Activated naive CD8-positive, alpha-beta T cell treated with anti-CD3 and anti-CD28 coated beads, Interleukin-2, amount 50 U/mL, for 24 hours (primary cell): ENCODE measurements around the gene MACROD2.

Experiments used
- ATAC-seq: fragments of 150-1000 bp; cut with Tn5 transposase; one replicate; pipeline ENCODE4 v1.10.0; 2021
- DNase-seq: peaks from one replicate; pipeline ENCODE4 v3.0.0; 2021
- H3K27ac Mint-ChIP-seq: one replicate; pipeline ENCODE4 v1.8.0; 2021; ENCODE audit warnings: mild to moderate bottlenecking, mixed read lengths
- H3K27me3 Mint-ChIP-seq: one replicate; pipeline ENCODE4 v1.8.0; 2021; ENCODE audit warnings: mixed read lengths
- H3K36me3 Mint-ChIP-seq: one replicate; pipeline ENCODE4 v1.8.0; 2021; ENCODE audit warnings: low read depth, mixed read lengths
- H3K4me1 Mint-ChIP-seq: one replicate; pipeline ENCODE4 v1.8.0; 2021; ENCODE audit warnings: mixed read lengths
- H3K4me3 Mint-ChIP-seq: one replicate; pipeline ENCODE4 v1.8.0; 2021; ENCODE audit warnings: mild to moderate bottlenecking, moderate library complexity, mixed read lengths
- H3K9me3 Mint-ChIP-seq: one replicate; pipeline ENCODE4 v1.8.0; 2021; ENCODE audit warnings: mixed read lengths

MACROD2 gene

DNA sequence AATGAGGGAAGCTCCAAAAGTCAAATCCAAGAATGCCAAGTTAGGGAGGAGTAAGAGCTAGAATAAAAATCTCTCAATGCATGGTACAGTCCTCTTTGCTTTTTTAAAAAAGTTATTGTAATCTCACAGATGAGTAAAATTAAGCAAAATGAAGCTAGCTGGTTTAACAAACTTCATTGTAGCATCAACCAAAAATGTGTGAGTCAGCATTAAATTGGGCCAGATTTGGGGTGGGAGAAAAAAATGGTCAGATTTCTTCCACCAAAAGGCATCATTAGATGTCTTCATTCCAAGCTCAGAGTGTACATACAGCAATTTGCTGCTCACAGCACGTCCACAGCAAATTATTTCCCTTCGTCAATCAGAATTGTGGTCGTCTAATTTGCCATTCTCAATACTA lies 783.6 kb downstream of the MACROD2 start:
- Mint-ChIP-seq H3K4me3 (no peak overlapping the region), H3K27ac (no peak overlapping the region), H3K36me3 (no peaks in the 10 kb centered on the region), H3K9me3 (peaks cover 22% of the 10 kb centered on the region), H3K27me3 (no peaks in the 10 kb centered on the region), H3K4me1 (no peaks in the 10 kb centered on the region)
- no peak for ATAC-seq
- DNase-seq = no peak

DNA sequence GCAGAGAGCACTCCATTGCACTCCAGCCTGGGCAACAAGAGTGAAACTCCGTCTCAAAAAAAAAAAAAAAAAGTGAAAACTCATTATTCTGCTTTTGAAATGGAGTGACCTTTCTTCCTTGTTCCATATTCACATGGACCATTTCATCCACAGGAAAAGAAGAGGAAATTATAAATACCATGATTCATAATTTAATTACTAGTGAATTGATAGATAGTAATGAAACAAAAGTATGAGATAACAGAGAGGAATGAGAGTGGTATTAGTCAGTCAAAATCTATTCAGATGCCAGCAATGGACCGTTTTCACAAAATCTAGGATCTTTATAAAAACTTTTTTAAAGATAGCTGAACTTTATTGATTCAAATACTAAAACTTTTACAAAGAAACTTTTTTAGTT lies 785.2 kb downstream of the MACROD2 start:
- Mint-ChIP-seq H3K27ac (no peak overlapping the region), H3K27me3 (no peaks in the 10 kb centered on the region), H3K4me3 (no peak overlapping the region), H3K9me3 (peaks cover 18% of the 10 kb centered on the region), H3K36me3 (no peaks in the 10 kb centered on the region), H3K4me1 (no peaks in the 10 kb centered on the region)
- no peak for DNase-seq
- ATAC-seq = no peak

DNA sequence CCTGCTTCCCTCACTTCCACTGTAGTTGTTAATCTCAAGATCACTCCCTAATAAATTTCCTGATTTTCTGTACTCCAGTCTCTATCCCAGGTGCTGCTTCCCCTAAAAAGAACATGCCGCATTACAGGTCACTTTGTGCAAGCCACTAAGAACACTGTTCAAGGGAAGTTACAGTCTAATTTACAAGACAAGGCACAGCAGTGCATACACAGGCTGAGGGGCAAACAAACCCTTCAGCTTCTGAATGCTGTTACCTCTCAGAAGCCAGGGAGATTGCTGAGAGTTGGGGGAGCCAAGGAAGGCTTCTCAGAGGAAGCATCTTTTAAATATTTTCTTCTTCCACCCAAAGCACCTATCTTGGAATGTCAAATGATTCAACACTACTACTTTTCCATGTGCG lies 787.4 kb downstream of the MACROD2 start:
- DNase-seq = no peak
- no peak overlapping the region for H3K27ac Mint-ChIP-seq
- no peaks in the 10 kb centered on the region for H3K27me3 Mint-ChIP-seq
- no peak for ATAC-seq
- no peak overlapping the region for H3K4me3 Mint-ChIP-seq
- peaks cover 18% of the 10 kb centered on the region for H3K9me3 Mint-ChIP-seq
- H3K4me1 Mint-ChIP-seq = no peaks in the 10 kb centered on the region
- H3K36me3 Mint-ChIP-seq = no peaks in the 10 kb centered on the region

DNA sequence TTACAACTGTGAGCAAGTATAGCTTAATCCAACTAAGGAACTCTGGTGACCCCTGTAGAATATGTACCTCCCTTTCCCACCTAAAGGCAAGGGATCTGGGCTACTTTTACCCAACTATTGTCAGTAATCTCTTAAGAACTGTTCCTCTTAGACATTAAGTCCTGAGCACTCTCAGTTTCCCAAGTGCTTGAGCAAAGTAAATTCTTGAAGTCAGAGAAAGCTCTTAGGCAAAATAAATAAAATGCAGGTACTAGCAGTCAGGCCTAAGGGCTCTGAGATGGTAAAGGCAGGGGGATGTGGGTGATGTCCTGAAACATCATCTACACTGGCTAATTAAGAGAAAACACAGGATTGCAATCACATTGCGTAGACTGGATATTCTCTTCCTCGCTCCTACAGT lies 788.5 kb downstream of the MACROD2 start:
- H3K4me3 Mint-ChIP-seq = no peak overlapping the region
- H3K4me1 Mint-ChIP-seq = no peaks in the 10 kb centered on the region
- ATAC-seq (no peak), DNase-seq (no peak)
- H3K27me3 Mint-ChIP-seq = no peaks in the 10 kb centered on the region
- H3K27ac Mint-ChIP-seq = no peak overlapping the region
- peaks cover 11% of the 10 kb centered on the region for H3K9me3 Mint-ChIP-seq
- H3K36me3 Mint-ChIP-seq = no peaks in the 10 kb centered on the region

DNA sequence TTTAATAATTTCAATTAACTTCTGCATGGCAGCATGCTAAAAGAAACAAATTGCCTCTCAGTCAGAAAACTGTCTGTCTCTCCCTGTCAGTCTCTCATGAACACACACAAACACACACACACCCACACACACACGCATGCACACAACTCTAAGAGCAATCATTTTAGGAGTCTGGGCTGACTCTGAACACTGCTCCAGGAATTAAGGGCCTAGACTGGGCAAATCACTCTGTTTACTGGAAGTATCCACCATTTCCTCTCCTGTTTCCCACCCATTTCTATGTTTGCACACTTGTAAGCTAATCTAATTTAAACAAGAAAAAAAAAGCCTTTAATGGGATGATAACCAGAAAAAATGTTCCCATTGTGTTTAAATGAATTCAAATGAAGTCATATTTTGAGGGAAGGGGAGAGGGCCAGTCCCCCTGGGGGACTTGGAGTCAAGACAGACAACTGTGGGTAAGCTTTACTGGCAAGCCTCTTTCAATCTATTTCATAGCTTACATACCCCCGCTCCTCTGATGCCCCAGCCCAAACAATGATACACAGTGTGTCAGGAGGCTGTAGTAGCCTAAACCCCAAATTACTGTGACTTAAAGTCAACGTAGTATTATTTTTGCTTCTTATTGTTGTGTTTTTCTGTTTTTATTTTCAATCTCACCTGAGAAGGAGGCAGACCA lies 789.9 kb downstream of the MACROD2 start:
- Mint-ChIP-seq H3K4me1 (no peaks in the 10 kb centered on the region), H3K9me3 (peaks cover 11% of the 10 kb centered on the region), H3K27me3 (no peaks in the 10 kb centered on the region), H3K36me3 (no peaks in the 10 kb centered on the region), H3K4me3 (no peak overlapping the region), H3K27ac (no peak overlapping the region)
- ATAC-seq = no peak
- no peak for DNase-seq

DNA sequence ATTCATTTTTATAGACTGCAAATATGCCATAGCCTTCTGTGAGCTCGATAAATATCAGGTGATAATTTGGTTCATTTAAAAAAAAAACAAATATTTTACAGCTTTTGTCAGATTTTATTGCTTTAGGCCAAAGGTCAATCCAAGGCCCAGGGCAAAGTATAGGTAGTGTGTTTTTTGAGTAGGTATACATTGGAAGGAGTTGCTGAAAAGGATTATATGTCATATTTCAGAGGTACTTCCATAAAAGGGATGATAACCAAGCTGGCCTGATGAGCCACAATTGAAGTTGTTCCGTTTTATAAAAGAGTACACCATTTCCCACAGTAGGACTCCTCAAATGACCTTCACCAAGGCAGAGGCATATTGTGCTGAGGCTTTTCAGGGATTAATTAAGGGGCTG lies 794.9 kb downstream of the MACROD2 start:
- Mint-ChIP-seq H3K27ac (no peak overlapping the region), H3K4me1 (no peaks in the 10 kb centered on the region), H3K27me3 (no peaks in the 10 kb centered on the region), H3K9me3 (peaks cover 12% of the 10 kb centered on the region), H3K4me3 (no peak overlapping the region), H3K36me3 (no peaks in the 10 kb centered on the region)
- ATAC-seq (no peak), DNase-seq (no peak)

DNA sequence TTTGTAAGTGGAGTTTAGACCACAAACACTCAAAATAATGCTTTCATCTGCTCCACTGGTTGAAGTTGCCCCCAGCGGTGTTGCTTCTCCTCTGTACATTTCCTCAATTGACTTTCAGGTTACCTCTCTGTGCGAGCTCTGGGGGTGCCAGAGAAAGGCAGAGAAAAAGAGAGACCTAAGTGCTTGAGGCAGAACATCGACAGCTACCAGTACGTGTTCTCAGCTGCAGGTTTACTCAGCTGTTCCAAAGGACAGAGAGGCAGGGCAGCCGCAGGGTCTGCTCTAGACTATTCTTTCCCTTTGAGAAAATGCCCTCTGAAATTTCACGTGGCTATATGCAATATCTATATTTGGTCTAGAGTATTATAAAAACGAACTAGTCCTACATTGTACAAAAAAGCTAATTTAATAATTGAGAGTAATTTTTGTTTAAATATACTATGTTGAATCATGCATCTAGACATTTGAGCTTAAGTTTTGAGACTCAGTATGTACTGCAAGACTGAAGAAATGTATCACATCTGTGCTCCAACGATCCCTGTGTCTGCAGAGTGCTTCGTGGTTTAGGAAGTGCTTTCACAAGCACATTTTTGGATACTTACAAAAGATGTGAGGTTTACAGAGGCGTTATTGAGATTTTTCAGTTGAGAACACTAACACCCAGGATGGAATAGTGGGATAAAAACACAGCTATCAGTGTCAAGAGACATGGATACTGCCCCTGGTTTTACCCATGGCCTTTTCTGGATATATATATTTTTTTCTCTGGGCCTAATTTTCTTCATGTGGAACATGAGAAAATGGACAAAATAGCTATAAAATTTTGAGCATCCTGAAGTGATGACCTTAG lies 795.7 kb downstream of the MACROD2 start:
- H3K4me1 Mint-ChIP-seq = no peaks in the 10 kb centered on the region
- no peak overlapping the region for H3K27ac Mint-ChIP-seq
- peaks cover 15% of the 10 kb centered on the region for H3K9me3 Mint-ChIP-seq
- no peaks in the 10 kb centered on the region for H3K27me3 Mint-ChIP-seq
- H3K4me3 Mint-ChIP-seq = no peak overlapping the region
- ATAC-seq = no peak
- no peak for DNase-seq
- H3K36me3 Mint-ChIP-seq = no peaks in the 10 kb centered on the region

DNA sequence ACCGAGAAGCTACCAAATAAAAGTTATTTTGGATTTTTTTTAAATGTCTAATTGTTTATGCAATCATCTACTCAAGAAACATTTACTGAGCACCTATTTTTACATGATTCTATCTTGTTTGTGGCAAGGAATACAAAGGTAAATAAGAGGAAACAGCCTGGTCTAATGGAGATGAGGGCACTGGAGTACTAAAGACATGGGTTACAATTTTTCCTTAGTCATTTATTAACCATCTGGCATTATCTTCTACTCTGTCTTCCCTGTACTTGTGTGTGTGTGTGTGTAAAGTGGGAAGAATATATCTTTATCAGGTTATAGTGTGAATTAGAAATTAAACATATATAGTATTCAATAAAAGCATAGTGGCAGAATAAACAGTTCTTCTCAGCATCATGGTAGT lies 797.6 kb downstream of the MACROD2 start:
- Mint-ChIP-seq H3K36me3 (no peaks in the 10 kb centered on the region), H3K9me3 (peaks cover 15% of the 10 kb centered on the region), H3K4me1 (no peaks in the 10 kb centered on the region), H3K27ac (no peak overlapping the region), H3K27me3 (no peaks in the 10 kb centered on the region), H3K4me3 (no peak overlapping the region)
- DNase-seq = no peak
- ATAC-seq = no peak

DNA sequence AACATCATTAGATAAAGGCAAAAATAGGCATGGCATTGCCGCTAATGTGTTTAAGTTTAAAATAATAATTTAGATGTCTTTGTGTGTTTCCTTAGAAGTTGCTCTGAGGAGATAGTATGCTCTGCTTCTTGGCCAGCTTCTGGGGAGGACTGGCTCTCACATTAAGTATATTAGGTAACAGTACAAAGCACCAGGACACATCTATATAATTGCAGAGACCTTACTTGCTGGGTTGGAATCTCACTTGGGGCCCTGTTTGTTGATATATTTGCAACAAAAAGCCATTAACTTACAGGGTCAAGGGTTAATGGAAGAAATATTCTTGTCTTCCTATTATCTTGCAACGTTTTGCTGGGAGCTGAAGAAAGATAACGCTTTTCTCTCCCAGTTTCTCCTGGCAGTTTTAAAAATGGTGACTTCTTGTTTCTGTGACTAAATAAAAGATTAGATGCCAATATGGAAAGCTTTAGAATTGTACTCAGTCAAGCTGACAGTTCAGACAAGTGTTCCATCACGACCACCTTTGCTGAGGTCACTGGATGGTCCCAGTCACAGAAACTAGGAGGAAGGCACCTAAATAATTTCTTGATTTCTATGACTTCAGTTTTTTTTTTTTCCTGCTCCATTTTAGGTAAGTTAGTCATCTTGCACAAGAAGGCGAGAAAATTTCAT lies 804.4 kb downstream of the MACROD2 start:
- no peaks in the 10 kb centered on the region for H3K27me3 Mint-ChIP-seq
- no peaks in the 10 kb centered on the region for H3K4me1 Mint-ChIP-seq
- H3K9me3 Mint-ChIP-seq = peaks cover 14% of the 10 kb centered on the region
- DNase-seq (no peak), ATAC-seq (no peak)
- no peaks in the 10 kb centered on the region for H3K36me3 Mint-ChIP-seq
- H3K4me3 Mint-ChIP-seq = no peak overlapping the region
- H3K27ac Mint-ChIP-seq = no peak overlapping the region

DNA sequence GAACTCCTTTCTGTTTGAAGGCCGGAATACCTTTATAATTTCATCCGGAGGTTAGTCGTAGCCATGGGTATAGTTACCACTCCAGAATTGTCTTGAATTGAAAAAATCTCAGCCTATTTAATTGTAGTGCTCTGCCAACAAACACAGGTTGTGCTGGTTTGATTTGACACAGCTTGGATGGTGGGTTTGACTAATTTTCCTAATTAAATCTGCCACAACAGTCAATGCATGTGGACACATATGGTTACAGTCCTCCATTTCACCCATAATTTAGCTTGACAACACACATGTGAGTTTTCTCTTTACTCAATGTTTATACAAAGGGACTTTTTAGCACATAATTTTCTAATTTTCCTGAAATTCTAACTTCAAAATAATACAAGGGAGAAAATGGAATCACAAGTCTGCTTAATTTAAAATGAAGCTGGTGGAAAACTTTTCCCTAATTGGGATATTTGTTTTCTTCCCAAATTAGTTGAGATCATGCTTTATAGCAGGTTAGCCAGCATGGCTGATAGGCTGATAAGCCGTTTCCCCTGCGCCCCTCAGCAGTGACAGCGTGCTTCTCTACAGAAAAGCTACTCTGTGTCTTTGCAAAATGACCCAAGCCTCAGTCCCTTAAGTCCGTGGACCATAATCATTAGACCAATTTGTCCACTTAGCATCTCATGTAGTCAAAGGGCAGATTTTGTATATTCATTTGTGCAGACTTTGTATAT lies 805.5 kb downstream of the MACROD2 start:
- no peaks in the 10 kb centered on the region for H3K27me3 Mint-ChIP-seq

DNA sequence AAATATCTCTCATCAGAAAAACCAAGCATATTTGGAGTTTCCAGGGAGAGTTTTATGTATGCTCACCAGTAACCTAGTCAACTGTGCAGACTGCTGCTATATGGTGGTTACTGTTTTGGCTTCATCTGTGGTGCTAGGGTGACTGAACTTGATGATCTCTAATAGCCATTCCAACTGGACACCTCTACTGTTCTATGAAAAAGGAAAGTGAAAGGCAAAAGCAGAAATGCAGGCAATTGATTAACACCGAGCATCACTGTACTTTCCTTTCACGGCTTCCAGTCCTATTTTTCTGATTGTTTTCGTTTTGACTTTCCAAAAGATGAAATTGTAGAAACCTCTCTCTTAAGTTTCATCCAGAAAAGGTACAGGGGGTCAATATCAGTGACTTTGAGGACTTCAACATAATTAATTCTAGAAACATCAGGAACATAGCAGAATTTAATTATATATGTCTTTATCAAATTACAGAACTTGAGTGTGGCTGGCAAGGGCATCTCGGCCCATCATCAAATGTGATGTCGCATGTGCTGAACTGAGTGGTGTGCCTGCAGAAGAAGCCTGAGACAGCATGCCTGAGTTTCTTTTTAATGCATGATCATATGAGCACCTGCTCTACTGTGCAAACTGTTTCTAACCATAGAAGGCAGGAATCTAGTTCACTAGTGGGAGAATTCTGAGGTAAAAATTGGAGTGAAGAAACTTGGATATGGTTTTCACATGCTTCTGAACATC lies 806.4 kb downstream of the MACROD2 start:
- H3K36me3 Mint-ChIP-seq = no peaks in the 10 kb centered on the region
- H3K4me3 Mint-ChIP-seq = no peak overlapping the region
- no peaks in the 10 kb centered on the region for H3K4me1 Mint-ChIP-seq
- no peak overlapping the region for H3K27ac Mint-ChIP-seq
- DNase-seq = no peak
- no peaks in the 10 kb centered on the region for H3K27me3 Mint-ChIP-seq
- ATAC-seq = no peak
- H3K9me3 Mint-ChIP-seq = peaks cover 6% of the 10 kb centered on the region

More for the DNA sequence above, 805.5 kb downstream of the MACROD2 start:
- DNase-seq = no peak
- Mint-ChIP-seq H3K9me3 (peaks cover 6% of the 10 kb centered on the region), H3K4me1 (no peaks in the 10 kb centered on the region), H3K36me3 (no peaks in the 10 kb centered on the region), H3K27ac (no peak overlapping the region), H3K4me3 (no peak overlapping the region)
- ATAC-seq = no peak

DNA sequence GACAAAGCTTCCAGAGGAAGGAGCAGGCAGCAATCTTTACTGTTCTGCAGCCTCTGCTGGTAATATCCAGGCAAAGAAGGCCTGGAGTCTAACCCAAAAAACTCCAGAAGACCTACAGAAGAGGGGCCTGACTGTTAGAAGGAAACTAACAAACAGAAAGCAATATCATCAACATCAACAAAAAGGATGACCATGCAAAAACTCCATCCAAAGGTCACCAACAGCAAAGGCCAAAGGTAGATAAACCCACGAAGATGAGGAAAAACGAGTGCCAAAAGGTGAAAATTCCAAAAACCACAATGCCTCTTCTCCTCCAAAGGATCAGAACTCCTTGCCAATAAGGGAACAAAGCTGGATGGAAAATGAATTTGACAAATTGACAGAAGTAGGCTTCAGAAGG lies 811.9 kb downstream of the MACROD2 start:
- Mint-ChIP-seq H3K27me3 (no peaks in the 10 kb centered on the region), H3K9me3 (peaks cover 33% of the 10 kb centered on the region), H3K36me3 (no peaks in the 10 kb centered on the region), H3K27ac (no peak overlapping the region), H3K4me1 (no peaks in the 10 kb centered on the region), H3K4me3 (no peak overlapping the region)
- no peak for DNase-seq
- no peak for ATAC-seq

DNA sequence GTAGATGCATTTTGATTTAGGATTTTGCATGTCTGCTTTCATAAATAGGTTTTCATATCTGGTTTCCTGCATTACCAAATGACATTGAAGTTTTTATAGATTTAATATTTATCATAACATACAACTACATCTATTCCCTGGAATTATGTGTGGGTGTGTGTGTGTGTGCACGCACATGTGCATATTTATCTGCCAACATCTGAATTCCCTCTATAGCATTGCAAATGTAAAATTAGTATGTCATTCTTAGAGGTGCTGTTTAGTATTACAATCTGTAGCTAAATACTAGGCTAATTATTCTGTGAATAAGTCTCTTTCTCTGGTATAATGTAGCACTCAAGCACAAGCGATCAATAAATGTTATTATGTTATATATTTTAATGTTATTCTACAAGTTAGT lies 820.0 kb downstream of the MACROD2 start:
- H3K9me3 Mint-ChIP-seq = peaks cover 22% of the 10 kb centered on the region
- H3K27me3 Mint-ChIP-seq = no peaks in the 10 kb centered on the region
- DNase-seq (no peak), ATAC-seq (no peak)
- H3K4me3 Mint-ChIP-seq = no peak overlapping the region
- H3K36me3 Mint-ChIP-seq = no peaks in the 10 kb centered on the region
- no peak overlapping the region for H3K27ac Mint-ChIP-seq
- no peaks in the 10 kb centered on the region for H3K4me1 Mint-ChIP-seq

DNA sequence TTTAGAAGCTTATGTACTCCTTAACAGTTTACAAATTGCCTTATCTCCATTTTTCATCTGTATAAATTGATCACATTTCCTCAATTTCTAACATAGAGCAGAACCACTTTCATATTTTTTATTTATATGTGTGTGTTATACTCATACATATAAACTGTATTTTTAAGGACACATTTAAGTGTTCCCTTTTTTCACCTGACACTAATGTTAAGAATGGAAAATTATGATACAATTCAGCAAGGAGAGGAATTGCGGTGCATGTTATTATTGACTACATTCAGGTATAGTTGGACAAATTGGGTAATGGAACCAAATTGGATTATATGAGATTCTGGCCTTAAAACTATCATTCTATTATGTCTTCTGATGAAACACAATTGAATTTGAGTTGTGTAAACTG lies 821.2 kb downstream of the MACROD2 start:
- no peaks in the 10 kb centered on the region for H3K36me3 Mint-ChIP-seq
- no peak overlapping the region for H3K27ac Mint-ChIP-seq
- H3K4me1 Mint-ChIP-seq = no peaks in the 10 kb centered on the region
- no peak overlapping the region for H3K4me3 Mint-ChIP-seq
- no peak for DNase-seq
- H3K9me3 Mint-ChIP-seq = peaks cover 21% of the 10 kb centered on the region
- ATAC-seq = no peak
- H3K27me3 Mint-ChIP-seq = no peaks in the 10 kb centered on the region
